Measurements from ENCODE around the gene ATAD1. TPM values are rescaled to one million over a fixed set of nuclear protein-coding genes. Genes with fewer than 3 reads are reported as not detected.

ATAD1 gene
- total RNA-seq, 2 experiments from 2014 or later: 39.4 to 42.8 TPM

DNA sequence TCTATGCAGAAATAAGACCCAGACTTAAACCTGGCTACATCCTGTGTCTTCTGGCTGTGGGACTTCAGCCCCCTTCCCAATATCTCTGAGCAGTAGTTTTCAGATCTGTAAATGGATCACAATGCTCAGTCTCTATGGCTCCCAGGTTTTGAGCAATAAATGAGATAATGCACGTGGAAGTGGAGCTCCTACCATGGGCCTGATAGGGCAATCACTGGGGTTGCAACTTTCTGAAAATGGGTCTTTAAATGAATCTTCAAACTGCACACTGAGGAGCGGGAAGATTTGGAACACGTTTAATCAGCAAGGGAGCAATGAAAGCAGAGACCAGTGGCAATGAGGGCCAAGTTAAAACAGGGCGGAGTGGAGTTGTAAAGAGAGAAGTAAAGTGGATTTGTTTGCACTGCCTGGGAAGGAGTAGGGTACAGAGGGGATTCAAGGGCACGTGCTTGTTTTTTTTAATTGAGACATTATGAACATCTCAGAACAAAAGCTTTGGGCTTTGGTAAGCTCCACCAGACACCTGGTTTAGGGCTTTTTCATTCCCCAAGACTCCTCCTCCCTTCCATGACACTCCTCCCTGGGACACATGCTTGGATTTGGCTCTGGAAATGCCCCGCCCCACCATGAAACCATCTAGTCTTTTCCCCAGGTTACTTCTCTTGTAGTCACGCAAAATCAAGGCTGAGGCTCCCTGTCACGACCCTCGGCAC is 115.6 kb downstream of the ATAD1 start:
- Mint-ChIP-seq H3K9me3 (no peaks in the 10 kb centered on the region), H3K36me3 (no peaks in the 10 kb centered on the region), H3K4me1 (ENCODE audit: low read depth) (no peaks in the 10 kb centered on the region), H3K27me3 (peaks cover 7% of the 10 kb centered on the region), H3K27ac (no peak overlapping the region), H3K4me3 (no peak overlapping the region)
- ChIA-PET POLR2A (no interaction called here), CTCF (no interaction called here)
- intact Hi-C loops (cut with micrococcal nuclease): no loop called here
- no peak for DNase-seq

Other genes starting within 250 kb of the ATAD1 start
- under 1 TPM; 0.22 to 0.40 TPM for gene PAPSS2, start 158.3 kb downstream of the ATAD1 start, total RNA-seq
- under 1 TPM; 0.19 to 0.29 TPM for gene KLLN, start 45.3 kb upstream of the ATAD1 start, total RNA-seq
- 10 to 100 TPM; 31.9 to 36.8 TPM for gene PTEN, start 45.4 kb upstream of the ATAD1 start, total RNA-seq

Data from activated CD4-positive, alpha-beta memory T cell treated with anti-CD3 and anti-CD28 coated beads for 36 hours (primary cell).